Measurements from ENCODE around the gene GYG2.

DNA sequence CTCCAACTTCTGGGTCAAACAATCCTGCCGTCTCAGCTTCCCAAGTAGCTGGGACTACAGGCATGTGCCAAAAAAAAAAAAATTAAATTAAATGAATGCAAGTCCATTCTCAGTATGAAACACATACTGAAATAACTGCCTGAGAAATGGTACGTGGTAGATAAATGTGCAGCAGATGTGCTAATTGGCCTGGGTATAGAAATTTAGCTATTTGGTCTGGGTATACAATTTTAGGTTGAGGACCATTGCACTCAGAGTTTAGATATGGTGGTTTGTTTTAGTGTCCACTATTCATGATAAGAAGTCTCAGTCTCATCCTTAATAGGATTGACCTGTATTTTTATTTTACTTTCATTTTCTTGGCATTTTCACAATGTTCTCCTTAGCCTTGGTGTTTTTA lies 9.2 kb downstream of the GYG2 start:
- no peak for TF ChIP-seq MAX (IDR thresholded peaks at IDR 0.05)
- TF ChIP-seq CTCF (IDR thresholded peaks at IDR 0.05; ENCODE audit: control extremely low read depth in 1 of 3, insufficient read depth in 1 of 3, low read depth in 1 of 3, low read length in 3 of 3), result no peak
- TF ChIP-seq EP300 (IDR thresholded peaks at IDR 0.05; ENCODE audit: borderline replicate concordance in 1 of 2, low read depth in 2 of 2, low read length in 2 of 2), result no peak
- TF ChIP-seq ATF3 (IDR thresholded peaks at IDR 0.05; ENCODE audit: insufficient read depth, low read depth, low read length), result no peak
- TF ChIP-seq JUN (IDR thresholded peaks at IDR 0.05; ENCODE audit: low read depth, low read length), result no peak
- no peak for TF ChIP-seq POLR2A (IDR thresholded peaks at IDR 0.05; ENCODE audit: control extremely low read depth in 1 of 2, low read depth in 2 of 2, low read length in 2 of 2)
- no peak for TF ChIP-seq TAF7 (optimal IDR thresholded peaks at IDR 0.05; ENCODE audit: borderline replicate concordance, low read depth, low read length)
- TF ChIP-seq CHD2 (IDR thresholded peaks at IDR 0.05; ENCODE audit: low read length), result no peak
- TF ChIP-seq CBX8 (IDR thresholded peaks at IDR 0.05; ENCODE audit: borderline replicate concordance, low read depth, low read length), result no peak
- TF ChIP-seq POLR2AphosphoS5 (IDR thresholded peaks at IDR 0.05; ENCODE audit: low read depth, low read length), result no peak
- TF ChIP-seq SP1 (IDR thresholded peaks at IDR 0.05; ENCODE audit: low read depth, low read length), result no peak
- TF ChIP-seq ZNF274 (IDR thresholded peaks at IDR 0.05; ENCODE audit: borderline replicate concordance, extremely low read depth, low read length), result no peak
